Measurements from ENCODE around the gene DHRS7C. TPM values are rescaled to one million over a fixed set of nuclear protein-coding genes. Genes with fewer than 3 reads are reported as not detected.

DHRS7C gene
- total RNA-seq, 2 donors from 2014 or later = 82.3 to 159 TPM

Other genes with a start within 250 kb of the DHRS7C start
- gene STX8, start 215.8 kb downstream of the DHRS7C start, total RNA-seq = 10 to 100 TPM; 57.0 to 58.4 TPM
- gene CFAP52, start 214.9 kb downstream of the DHRS7C start, total RNA-seq = under 1 TPM in 1 of 2 donors, not detected in 1; 0.41 TPM
- gene USP43, start 146.1 kb downstream of the DHRS7C start, total RNA-seq = under 1 TPM in 1 of 2 donors, not detected in 1; 0.24 TPM
- gene GSG1L2, start 30.5 kb upstream of the DHRS7C start, total RNA-seq = not detected
- gene GLP2R, start 34.3 kb upstream of the DHRS7C start, total RNA-seq = 1 to 10 TPM in 1 of 2 donors, under 1 TPM in 1; 0.55 to 1.4 TPM
- under 1 TPM in 1 of 2 donors, not detected in 1; 0.47 TPM for gene RCVRN, start 113.7 kb upstream of the DHRS7C start, total RNA-seq

Data from left cardiac atrium (tissue), 2 donors.